ENCODE results near the gene TOMM20.
A peak's percentile ranks its signal among the peaks of the same experiment; 100 is the strongest.
"Not testable (repeated sequence)": the region's sequence is repeated elsewhere in the genome, so short reads cannot be mapped to it uniquely, and the experiment has no call there.

TOMM20 gene

DNA sequence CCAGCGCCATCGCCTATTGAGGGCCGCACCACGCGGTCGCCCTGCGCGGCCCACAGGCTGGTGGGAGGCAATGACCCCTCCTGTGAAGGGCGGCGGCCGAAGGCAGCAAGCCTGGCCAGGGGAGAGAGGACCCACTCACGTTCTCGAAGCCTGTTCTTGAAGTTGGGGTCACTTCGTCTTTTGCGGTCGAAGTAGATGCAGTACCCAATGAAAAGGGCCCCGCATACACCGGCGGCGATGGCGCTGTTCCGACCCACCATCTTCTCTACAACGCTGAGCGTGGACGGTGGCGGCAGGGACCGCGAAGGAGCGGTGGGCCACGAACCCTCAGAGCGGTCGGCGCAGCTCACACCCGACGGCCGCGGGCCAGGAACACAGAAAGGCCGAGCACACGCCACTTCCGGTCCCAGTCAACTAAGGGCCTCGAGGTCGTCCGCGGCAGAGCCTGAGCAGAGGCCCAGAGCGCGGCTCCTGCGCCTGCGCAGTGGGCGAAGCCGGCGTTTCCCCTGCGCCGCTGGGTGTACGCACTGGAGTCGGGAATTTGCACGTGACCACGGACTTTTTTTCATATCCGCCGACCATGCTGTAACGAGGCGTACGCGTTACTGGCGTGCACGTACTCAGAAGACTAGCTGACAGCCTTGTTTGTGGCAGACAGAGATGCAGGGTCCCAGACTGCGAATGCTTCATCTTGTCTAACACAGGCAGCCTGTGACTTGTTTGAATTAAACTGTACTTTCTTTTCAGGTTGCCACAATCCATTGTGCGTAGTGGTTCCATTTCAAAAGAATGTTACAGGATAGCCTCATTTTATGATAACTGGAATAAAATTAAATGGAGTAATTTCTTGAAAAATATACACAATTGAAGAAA is at the start of gene TOMM20:
Gene TOMM20, minus strand, starts transcription at position 382 of the 873 bp plus-strand sequence. Its CDS starts 122 bp downstream, at position 260.
- DNase-seq: peak; percentile 98

- DNase-seq: no peak
These were observed 47.8 kb upstream of the TOMM20 start for GRCh38 chr1:235176486-235176885.

GRCh38 chr1:235169986-235170385 is 41.3 kb upstream of the TOMM20 start:
- DNase-seq: no peak

- no peak for DNase-seq
These were observed 39.7 kb upstream of the TOMM20 start for GRCh38 chr1:235168375-235168774.

GRCh38 chr1:235161685-235162327 is 33.2 kb upstream of the TOMM20 start:
- DNase-seq: no peak

- DNase-seq: peak; percentile 95
These were observed 32.5 kb upstream of the TOMM20 start, which contains the start of gene RBM34 for GRCh38 chr1:235160957-235161684. Gene RBM34 (minus strand): TSS chr1:235161250. CDS start chr1:235161226, 24 bp downstream.

GRCh38 chr1:235160383-235160956 is 31.8 kb upstream of the TOMM20 start:
- DNase-seq: no peak

DNA sequence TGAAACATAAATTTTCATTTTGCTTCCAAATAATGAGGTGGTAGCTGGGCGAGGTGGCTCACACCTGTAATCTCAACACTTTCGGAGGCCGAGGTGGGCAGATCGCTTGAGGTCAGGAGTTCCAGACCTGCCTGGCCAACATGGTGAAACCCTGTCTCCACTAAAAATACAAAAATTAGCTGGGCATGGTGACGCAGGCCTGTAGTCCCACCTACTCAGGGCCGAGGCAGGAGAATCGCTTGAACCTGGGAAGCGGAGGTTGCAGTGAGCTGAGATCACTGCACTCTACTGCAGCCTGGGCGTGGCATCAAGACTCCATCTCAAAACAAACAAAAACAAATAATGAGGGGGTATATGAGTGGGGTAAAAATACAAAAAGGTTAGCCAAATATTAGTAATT is 31.3 kb upstream of the TOMM20 start:
- not testable (repeated sequence) for DNase-seq

GRCh38 chr1:235159284-235159683 is 30.6 kb upstream of the TOMM20 start:
- not testable (repeated sequence) for DNase-seq

GRCh38 chr1:235158680-235159079 is 30.0 kb upstream of the TOMM20 start:
- DNase-seq: no peak

DNA sequence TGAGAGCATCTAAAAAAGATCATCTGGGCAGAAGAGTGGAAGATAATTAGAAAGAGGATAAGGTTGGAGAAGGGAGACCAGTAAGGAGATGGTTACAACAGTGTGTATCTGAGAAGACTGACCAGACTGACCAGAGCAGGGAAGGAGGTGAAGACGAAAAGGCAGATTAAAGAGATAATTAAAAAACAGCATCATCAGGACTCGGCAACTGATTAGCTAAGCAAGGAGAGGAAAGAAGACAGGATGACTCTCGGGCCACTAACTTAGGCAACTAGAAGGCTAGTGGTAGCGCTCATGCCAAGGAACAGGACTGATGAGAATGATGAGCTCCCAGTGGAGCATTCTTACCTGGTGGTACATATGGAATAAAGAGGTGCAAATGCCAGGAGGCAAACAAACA is 28.5 kb upstream of the TOMM20 start:
- no peak for DNase-seq

- no peak for DNase-seq
These were observed 28.1 kb upstream of the TOMM20 start for GRCh38 chr1:235156740-235157139.

DNA sequence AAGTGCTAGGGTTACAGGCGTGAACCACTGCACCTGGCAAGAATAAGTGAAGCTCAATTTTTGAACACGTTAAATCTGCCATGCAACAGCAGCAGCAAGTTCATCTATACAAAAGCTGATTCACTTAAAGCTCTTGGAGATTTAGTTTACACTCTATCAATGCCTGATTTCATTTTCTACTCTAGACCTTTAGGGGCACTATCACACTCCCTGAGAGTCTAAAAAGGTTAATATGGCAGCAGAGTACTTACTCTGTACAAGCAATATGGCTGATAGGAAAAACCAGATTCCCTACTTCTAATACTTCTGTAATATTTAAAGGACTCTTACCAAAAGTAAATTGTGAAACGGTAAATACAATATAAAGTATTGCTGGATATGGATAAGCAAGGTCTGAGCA is 27.6 kb upstream of the TOMM20 start:
- no peak for DNase-seq

GRCh38 chr1:235152235-235152634 is 23.6 kb upstream of the TOMM20 start:
- DNase-seq: no peak

DNA sequence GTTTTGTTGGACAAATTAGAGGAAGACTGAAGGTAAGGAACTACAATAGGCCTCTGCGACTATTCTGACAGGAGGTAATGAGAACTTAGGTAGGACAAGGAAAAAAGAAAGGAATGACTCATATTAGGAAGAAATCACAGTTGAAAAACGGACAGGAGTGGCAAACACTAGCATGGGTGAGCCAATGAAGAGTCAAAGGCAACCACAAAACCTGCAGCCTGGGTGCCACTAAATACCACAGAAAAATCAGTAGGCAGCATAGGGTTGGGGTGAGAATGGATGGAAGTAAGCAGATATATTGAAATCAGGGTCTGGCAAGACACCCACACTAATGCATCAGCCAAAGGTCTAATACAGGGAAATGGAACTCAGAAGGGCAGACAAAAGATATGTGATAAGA is 22.4 kb upstream of the TOMM20 start:
- no peak for DNase-seq

GRCh38 chr1:235149824-235150223 is 21.2 kb upstream of the TOMM20 start:
- no peak for DNase-seq

- DNase-seq: no peak
These were observed 18.6 kb upstream of the TOMM20 start for GRCh38 chr1:235147269-235147668.

DNA sequence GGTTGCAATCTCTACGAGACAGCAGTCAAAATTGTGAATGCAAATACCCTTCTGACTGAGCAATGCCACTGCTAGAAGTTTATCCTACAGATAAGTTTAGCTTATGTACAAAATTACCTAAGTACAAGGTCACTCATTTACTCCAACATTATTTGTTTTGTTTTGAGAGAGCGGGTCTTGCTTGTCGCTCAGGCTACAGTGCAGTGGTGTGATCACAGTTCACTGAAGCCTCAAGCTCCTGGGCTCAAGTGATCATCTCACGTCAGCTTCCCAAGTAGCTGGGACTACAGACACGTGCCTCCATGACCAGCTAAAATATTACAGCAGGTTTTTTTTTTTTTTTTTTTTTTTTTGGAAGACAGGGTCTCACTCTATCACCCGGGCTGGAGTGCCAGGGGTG is 17.0 kb upstream of the TOMM20 start:
- DNase-seq: no peak

- no peak for DNase-seq
These were observed 14.4 kb upstream of the TOMM20 start for GRCh38 chr1:235142991-235143390.

- no peak for DNase-seq
These were observed 10.7 kb upstream of the TOMM20 start for GRCh38 chr1:235139315-235139714.

DNA sequence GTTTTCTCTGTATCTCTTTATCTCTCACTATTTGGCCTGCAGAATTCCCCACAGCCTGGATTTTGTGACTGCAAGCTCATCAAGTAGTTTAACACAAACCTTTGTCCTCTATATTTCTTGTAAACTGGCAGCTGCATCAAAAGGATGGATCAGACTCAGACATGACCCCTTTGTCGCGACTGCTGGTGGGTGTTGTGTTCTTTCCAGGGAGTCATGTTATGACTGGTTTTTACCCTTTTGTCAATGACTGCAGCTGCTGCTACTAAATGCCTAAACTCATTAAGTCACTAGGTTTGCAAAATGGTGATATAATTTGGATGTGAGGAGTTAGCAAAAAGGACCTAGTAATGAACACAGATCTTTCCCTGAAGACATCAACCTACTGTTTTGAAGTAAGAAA is 10.2 kb upstream of the TOMM20 start:
- no peak for DNase-seq

DNA sequence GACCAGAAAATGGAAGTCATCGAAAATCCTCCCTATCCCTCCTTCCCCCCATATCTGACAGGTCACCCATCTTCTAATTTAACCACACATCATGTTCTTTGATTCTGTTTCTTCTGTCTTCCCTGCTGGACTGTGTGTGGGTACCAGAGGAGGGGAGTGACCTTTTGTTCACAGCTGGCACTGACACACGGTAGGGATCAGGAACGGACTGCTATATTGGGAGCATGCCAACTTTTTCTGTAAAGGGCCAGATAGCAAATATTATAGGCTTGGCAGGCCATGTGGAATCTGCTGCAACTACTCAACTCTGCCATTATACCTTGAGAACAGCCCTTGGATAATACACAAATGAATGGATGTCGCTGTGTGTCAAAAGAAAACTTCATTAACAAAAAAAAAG is 7.5 kb upstream of the TOMM20 start:
- no peak for DNase-seq

GRCh38 chr1:235134171-235134570 is 5.5 kb upstream of the TOMM20 start:
- DNase-seq: no peak
